HCT116 (cell line): ENCODE results near the gene SLC38A3. TPM values are rescaled to one million over a fixed set of nuclear protein-coding genes. Genes with fewer than 3 reads are reported as not detected.

Experiments
- ATAC-seq: fragments of 200-7000 bp; cut with Tn5 transposase; 2 replicates; pipeline ENCODE4 v1.9.1; 2020; ENCODE audit warnings: mild to moderate bottlenecking, moderate library complexity
- BruUV-seq: library from RNA; stranded (reverse); fragments of 400-500 nt; replicated peaks from 2 replicates; lab custom pipeline; 2021; lab: Mats Ljungman, UMichigan
- CTCF ChIA-PET: fragments of 300-600 bp; sonication (Branson Sonifier 250); formaldehyde crosslinking; loops from one replicate; lab custom pipeline; 2021; ENCODE audit warnings: antibody characterized with exemption; lab: Charles Lee
- POLR2A ChIA-PET: fragments of 300-600, 350-600 bp; sonication (Branson Sonifier 250); formaldehyde crosslinking; loops from one replicate; lab custom pipeline; 2021; ENCODE audit warnings: antibody characterized with exemption; lab: Charles Lee
- RAD21 ChIA-PET, 2 experiments: fragments of 300-600 bp; sonication (Branson Sonifier 250); formaldehyde crosslinking; loops; one replicate each; lab custom pipeline; 2023; ENCODE audit warnings: low total read pairs in 2 of 2; ENCODE audit not compliant: uncharacterized antibody in 2 of 2, unreplicated experiment in 2 of 2, low non-redundant PET in 1 of 2; lab: Charles Lee
- DNase-seq: peaks from one replicate; pipeline ENCODE4 v3.0.0-alpha.2; 2010; ENCODE audit warnings: low read depth, low spot score
- H2AFZ ChIP-seq: fragments of 200-600 bp; shearing (Covaris generic), sonication (generic); 2 replicates; pipeline ENCODE4 v1.6.1; 2017; ENCODE audit warnings: low read depth, mixed run types, mixed read lengths, antibody characterized with exemption, low read length; ENCODE audit not compliant: poor library complexity, severe bottlenecking
- H3K27ac ChIP-seq: 2 replicates; pipeline ENCODE4 v1.5.1; 2012; ENCODE audit warnings: low read depth, low read length
- H3K27me3 ChIP-seq: fragments of 200-600 bp; sonication (generic); 2 replicates; pipeline ENCODE4 v1.6.1; 2016; ENCODE audit warnings: mixed run types, low read length, mixed read lengths; ENCODE audit not compliant: insufficient read depth
- H3K36me3 ChIP-seq, 2 experiments: fragments of 200-500 bp in 1 of 2; fragments of 200-600 bp in 1 of 2; sonication (Bioruptor generic) in 1 of 2; sonication (generic) in 1 of 2; 2 replicates each; pipeline versions ENCODE4 v1.5.1 to v1.6.1; 2014 to 2016; ENCODE audit warnings: low read length in 2 of 2, inconsistent platforms in 1 of 2, mixed read lengths in 1 of 2, mixed run types in 1 of 2; ENCODE audit not compliant: insufficient read depth in 2 of 2, control insufficient read depth in 1 of 2
- H3K4me1 ChIP-seq, 2 experiments: fragments of 200-600 bp in 1 of 2; sonication (generic) in 1 of 2; 2 replicates each; pipeline versions ENCODE4 v1.5.1 to v1.6.1; 2012 to 2017; ENCODE audit warnings: low read length in 2 of 2, inconsistent platforms in 1 of 2, mild to moderate bottlenecking in 1 of 2, mixed read lengths in 1 of 2, mixed run types in 1 of 2, moderate library complexity in 1 of 2; ENCODE audit not compliant: insufficient read depth in 2 of 2, control insufficient read depth in 1 of 2
- H3K4me2 ChIP-seq: fragments of 200-600 bp; sonication (generic); 2 replicates; pipeline ENCODE4 v1.6.1; 2017; ENCODE audit warnings: mixed run types, low read length, mixed read lengths
- H3K4me3 ChIP-seq, 2 experiments: fragments of 200-600 bp in 1 of 2; sonication (generic) in 1 of 2; replicated peaks in 1 of 2; 2 replicates each; pipeline ENCODE4 v1.5.1; 2011 to 2016; ENCODE audit warnings: low read length in 2 of 2, control low read depth in 1 of 2, low read depth in 1 of 2, mild to moderate bottlenecking in 1 of 2, mixed read lengths in 1 of 2, mixed run types in 1 of 2
- H3K79me2 ChIP-seq: fragments of 200-600 bp; sonication (generic); 2 replicates; pipeline ENCODE4 v1.6.1; 2017; ENCODE audit warnings: mild to moderate bottlenecking, mixed run types, low read length, moderate library complexity, mixed read lengths; ENCODE audit not compliant: insufficient read depth
- H3K9ac ChIP-seq: fragments of 200-600 bp; sonication (generic); 2 replicates; pipeline ENCODE4 v1.6.1; 2016; ENCODE audit warnings: low read length, mixed read lengths
- H3K9me2 ChIP-seq: fragments of 200-600 bp; sonication (generic), shearing (Covaris generic); 2 replicates; pipeline ENCODE4 v1.6.1; 2017; ENCODE audit warnings: mixed run types, mild to moderate bottlenecking, moderate library complexity; ENCODE audit not compliant: insufficient read depth
- H3K9me3 ChIP-seq, 2 experiments: fragments of 200-500 bp in 1 of 2; fragments of 200-600 bp in 1 of 2; sonication (Bioruptor generic) in 1 of 2; sonication (generic) in 1 of 2; 2 replicates each; pipeline ENCODE4 v1.6.1; 2014 to 2017; ENCODE audit warnings: low read length in 2 of 2, mixed read lengths in 2 of 2, inconsistent platforms in 1 of 2, low read depth in 1 of 2, mild to moderate bottlenecking in 1 of 2, mixed run types in 1 of 2, moderate library complexity in 1 of 2; ENCODE audit not compliant: control insufficient read depth in 1 of 2, insufficient read depth in 1 of 2
- H4K20me1 ChIP-seq: fragments of 200-600 bp; sonication (generic), shearing (Covaris generic); 2 replicates; pipeline ENCODE4 v1.6.1; 2017; ENCODE audit warnings: mixed run types, mild to moderate bottlenecking, moderate library complexity; ENCODE audit not compliant: insufficient read depth
- ATF3 ChIP-seq: IDR thresholded peaks from 2 replicates; pipeline ENCODE4 v1.6.1; 2012
- CTCF ChIP-seq, 3 experiments: fragments of 200-600 bp in 1 of 3; sonication (generic) in 1 of 3; IDR thresholded peaks in 2 of 3; conservative IDR thresholded peaks in 1 of 3; 2 replicates each; pipeline ENCODE4 v1.5.1; 2012 to 2017; ENCODE audit warnings: low read depth in 2 of 3, low read length in 2 of 3, antibody characterized with exemption in 1 of 3, borderline replicate concordance in 1 of 3, control low read depth in 1 of 3, mild to moderate bottlenecking in 1 of 3, mixed read lengths in 1 of 3, mixed run types in 1 of 3, moderate library complexity in 1 of 3; ENCODE audit not compliant: insufficient read depth in 1 of 3
- POLR2AphosphoS5 ChIP-seq: IDR thresholded peaks from 2 replicates; pipeline ENCODE4 v1.6.1; 2011; ENCODE audit warnings: mild to moderate bottlenecking, low read depth, low read length, moderate library complexity
- SIN3A ChIP-seq: IDR thresholded peaks from 2 replicates; pipeline ENCODE4 v1.6.1; 2012; ENCODE audit warnings: low read depth
- intact Hi-C: fragments of 100-400 bp; cut with micrococcal nuclease; formaldehyde crosslinking; loops from 2 replicates; pipeline ENCODE4 v1.10.0; 2022
- total RNA-seq: library from RNA; stranded (reverse); gene quantifications from one replicate; pipeline ENCODE4 v1.2.1, GENCODE V29; 2021; ENCODE audit not compliant: unreplicated experiment

SLC38A3 gene
- total RNA-seq, 1 experiment from 2014 or later: 3.1 TPM

GRCh38 chr3:50169858-50170257 is 35.2 kb upstream of the SLC38A3 start:
- ChIA-PET CTCF (interaction anchor here (0.6 kb wide), 1 partner anchor 52 kb away, joined by 3 read pairs; no protein-coding TSS in a partner anchor), RAD21 (no interaction called here), POLR2A (no interaction called here)
- H3K4me3 ChIP-seq: no peak overlapping the region
- no peaks in the 10 kb centered on the region for H3K9me3 ChIP-seq
- BruUV-seq: no TSS peak
- no peak overlapping the region for H2AFZ ChIP-seq
- peaks cover 2 to 46% of the 10 kb centered on the region in 2 experiments; a peak in 3 of 4 replicates for H3K4me1 ChIP-seq
- no peaks in the 10 kb centered on the region for H3K79me2 ChIP-seq
- no peak overlapping the region for H3K27ac ChIP-seq
- intact Hi-C loops: no loop called here
- no peaks in the 10 kb centered on the region for H3K36me3 ChIP-seq
- no peak overlapping the region for H3K4me2 ChIP-seq
- no peaks in the 10 kb centered on the region for H3K27me3 ChIP-seq
- no peak for TF ChIP-seq ATF3
- TF ChIP-seq SIN3A: no peak
- TF ChIP-seq, all 23 proteins: peak for 0
- ATAC-seq: no peak
- no peak overlapping the region for H3K9ac ChIP-seq
- H3K9me2 ChIP-seq: no peaks in the 10 kb centered on the region
- H4K20me1 ChIP-seq: no peaks in the 10 kb centered on the region
- no peak for DNase-seq

- Histone ChIP-seq H3K9ac (no peak overlapping the region), H4K20me1 (no peaks in the 10 kb centered on the region), H3K4me1 (peaks cover 2 to 46% of the 10 kb centered on the region in 2 experiments; a peak in 3 of 4 replicates), H2AFZ (no peak overlapping the region), H3K27me3 (no peaks in the 10 kb centered on the region), H3K9me2 (no peaks in the 10 kb centered on the region), H3K27ac (no peak overlapping the region), H3K36me3 (no peaks in the 10 kb centered on the region), H3K9me3 (no peaks in the 10 kb centered on the region), H3K4me3 (no peak overlapping the region), H3K79me2 (no peaks in the 10 kb centered on the region), H3K4me2 (peak overlapping the region; percentile 24; the same call in 1 of the 2 replicates)
- CTCF ChIA-PET: no interaction called here
- RAD21 ChIA-PET: no interaction called here
- ATAC-seq: no peak
- no TSS peak for BruUV-seq
- POLR2A ChIA-PET: no interaction called here
- DNase-seq: no peak
- TF ChIP-seq CTCF (IDR thresholded peaks at IDR 0.05 in 2 of 3, conservative IDR thresholded peaks at IDR 0.05 in 1 of 3; ENCODE audit: borderline replicate concordance in 1 of 3, insufficient read depth in 1 of 3, low read depth in 2 of 3, low read length in 2 of 3): no peak
- no peak for TF ChIP-seq POLR2AphosphoS5
- intact Hi-C loops: no loop called here
These were observed 34.4 kb upstream of the SLC38A3 start for GRCh38 chr3:50170689-50171088.
